Stimulated activated naive CD8-positive, alpha-beta T cell treated with anti-CD3 and anti-CD28 coated beads, Interleukin-15, Interleukin-2, amounts not matched to agents 100 U/mL and 50 U/mL, for 24 hours (primary cell): ENCODE measurements around the gene CCL26.

ENCODE experiments used
- ATAC-seq: fragments of 150-1000 bp; cut with Tn5 transposase; one replicate; pipeline ENCODE4 v1.10.0; 2021
- DNase-seq: peaks from one replicate; pipeline ENCODE4 v3.0.0; 2021

CCL26 gene, protein sequence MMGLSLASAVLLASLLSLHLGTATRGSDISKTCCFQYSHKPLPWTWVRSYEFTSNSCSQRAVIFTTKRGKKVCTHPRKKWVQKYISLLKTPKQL

DNA sequence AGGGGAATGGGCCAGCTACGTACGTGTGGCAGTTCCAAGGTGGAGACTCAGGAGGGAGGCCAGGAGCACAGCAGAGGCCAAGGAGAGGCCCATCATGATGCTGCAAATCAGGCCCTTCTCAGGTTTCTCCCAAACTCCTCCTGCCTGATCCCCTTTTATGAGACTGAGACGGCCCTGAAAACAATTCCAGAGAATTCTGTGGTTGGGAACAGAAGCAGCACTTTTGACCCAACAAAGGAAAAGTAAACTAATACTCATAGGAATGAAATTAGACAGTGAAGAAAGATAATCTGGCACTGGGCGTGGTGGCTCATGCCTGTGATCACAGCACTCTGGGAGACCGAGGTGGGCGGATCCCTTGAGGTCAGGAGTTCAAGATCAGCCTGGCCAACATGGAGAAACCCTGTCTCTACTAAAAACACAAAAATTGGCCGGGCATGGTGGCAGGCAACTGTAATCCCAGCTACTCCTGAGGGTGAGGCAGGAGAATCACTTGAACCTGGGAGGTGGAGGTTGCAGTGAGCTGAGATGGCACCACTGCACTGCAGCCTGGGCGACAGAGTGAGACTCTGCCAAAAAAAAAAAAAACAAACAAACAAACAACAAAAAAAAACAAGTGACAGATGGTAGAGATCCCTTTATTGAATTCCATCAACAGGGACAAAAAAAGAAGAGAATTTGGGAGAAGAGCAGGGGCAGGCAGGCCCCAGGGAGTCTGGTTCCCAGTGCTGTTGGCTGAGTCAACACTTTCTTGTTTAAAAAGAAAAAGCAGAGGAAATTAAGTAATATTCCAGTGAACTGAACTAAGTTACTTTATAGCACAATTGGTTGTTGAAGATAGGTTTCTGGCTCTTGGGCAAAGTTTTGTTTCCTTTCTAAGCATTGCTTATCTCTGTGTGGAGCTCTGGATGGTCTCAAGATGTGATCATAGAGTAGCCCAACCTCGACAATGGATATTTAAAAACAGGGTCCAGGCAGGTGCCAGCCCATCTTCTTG lies at the start of gene CCL26:
Gene CCL26 (minus strand): TSS at position 131 of the 997 bp plus-strand sequence. CDS start 35 bp downstream, at position 96.
- ATAC-seq: no peak
- no peak for DNase-seq

DNA sequence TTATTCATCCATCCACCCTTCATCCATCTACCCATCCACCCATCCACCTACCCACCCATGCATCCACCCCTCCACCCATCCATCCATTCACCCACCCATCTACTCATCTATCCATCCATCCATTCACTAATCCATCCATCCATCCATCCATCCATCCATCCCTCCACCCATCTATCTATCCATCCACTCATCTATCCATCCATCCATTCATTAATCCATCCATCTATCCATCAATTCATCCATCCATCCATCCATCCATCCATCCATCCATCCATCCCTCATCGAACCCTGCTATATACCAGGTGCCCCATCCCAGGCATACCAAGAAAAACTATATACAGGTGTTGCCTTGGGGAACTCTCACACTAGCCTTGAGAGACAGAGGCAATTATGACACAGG lies 48.7 kb upstream of the CCL26 start:
- ATAC-seq: no peak
- DNase-seq: no peak

DNA sequence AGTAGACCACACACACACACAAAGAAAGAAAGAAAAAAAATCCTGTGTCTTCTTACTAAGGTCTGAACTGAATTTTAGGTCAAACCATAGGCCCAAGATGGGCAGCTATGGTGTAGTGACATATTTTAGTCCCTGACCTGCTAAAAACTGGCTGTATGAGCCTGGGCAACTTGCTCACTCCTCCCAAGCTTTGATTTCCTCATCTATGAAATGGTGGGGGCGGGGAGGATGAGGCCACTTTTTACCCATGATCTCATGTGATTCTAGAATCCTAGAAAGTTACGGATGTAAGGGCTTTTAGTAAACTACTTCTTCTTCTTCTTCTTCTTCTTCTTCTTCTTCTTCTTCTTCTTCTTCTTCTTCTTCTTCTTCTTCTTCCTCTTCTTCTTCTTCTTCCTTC lies 47.7 kb upstream of the CCL26 start:
- DNase-seq (no peak), ATAC-seq (no peak)

DNA sequence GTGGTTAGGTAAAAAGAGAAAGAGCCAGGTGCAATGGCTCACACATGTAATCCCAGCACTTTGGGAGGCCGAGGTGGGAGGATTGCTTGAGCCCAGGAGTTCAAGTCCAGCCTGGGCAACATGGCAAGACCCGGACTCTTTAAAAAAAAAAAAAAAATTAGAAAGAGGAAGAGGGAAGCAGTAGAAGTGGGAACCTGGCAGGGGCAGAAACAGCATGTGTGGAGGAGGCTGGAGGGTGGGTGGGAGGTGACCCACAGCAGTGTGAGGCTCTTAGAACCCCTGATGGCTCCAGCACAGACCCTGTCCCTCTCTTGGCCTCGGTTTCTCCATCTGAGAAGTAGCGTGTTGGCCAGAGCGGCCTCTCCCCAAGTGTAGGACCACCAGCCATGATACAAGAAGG lies 46.5 kb upstream of the CCL26 start:
- no peak for ATAC-seq
- DNase-seq: no peak

DNA sequence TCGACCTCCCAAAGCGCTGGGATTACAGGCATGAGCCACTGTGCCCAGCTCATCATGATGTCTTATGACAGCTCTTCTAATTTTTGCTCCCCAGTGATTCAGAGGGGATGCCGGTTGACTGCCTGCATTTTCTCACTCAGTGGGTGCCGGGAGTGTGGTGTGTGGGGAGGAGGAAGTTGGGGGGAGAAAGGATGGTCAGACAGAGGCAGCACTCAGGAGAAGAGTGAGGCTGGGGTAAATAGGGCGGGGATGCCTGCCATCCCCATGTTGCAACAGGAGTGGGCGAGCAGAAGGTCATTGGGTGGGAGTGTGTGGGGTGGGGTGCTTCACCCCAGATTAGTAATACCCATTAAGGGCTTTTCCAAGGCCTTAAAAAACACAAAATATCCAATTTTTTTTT lies 45.1 kb upstream of the CCL26 start:
- no peak for DNase-seq

DNA sequence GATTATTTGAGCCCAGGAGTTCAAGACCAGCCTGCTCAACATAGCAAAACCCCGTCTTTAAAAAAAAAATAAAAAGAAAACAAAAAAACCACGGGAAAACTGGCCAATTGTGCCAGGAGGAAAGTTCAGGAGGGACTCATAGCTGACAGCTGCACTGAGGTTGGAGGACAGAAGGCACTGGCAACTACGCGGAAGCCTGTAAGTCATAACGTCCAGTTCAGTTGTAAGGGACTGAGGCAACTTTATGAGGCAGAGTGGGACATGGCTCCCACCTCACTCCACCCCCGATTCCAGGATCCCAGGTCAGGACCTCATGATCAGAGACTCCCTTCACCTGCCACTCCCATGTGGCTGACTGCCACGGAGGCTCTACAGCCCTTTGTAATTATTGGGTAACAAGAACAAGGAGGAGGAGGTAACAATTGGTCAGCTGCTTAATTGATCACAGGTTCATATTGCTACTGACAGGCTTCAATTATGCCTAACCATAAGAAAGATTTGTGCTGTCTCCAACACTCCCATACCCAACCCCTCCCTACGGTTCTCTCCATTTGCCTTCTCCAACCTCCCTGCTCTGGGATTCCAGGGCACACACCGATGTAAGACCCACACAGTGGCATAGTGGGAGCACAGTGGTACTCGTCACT lies 43.5 kb upstream of the CCL26 start:
- no peak for DNase-seq
- no peak for ATAC-seq

More for the DNA sequence above, 45.1 kb upstream of the CCL26 start:
- ATAC-seq: no peak

DNA sequence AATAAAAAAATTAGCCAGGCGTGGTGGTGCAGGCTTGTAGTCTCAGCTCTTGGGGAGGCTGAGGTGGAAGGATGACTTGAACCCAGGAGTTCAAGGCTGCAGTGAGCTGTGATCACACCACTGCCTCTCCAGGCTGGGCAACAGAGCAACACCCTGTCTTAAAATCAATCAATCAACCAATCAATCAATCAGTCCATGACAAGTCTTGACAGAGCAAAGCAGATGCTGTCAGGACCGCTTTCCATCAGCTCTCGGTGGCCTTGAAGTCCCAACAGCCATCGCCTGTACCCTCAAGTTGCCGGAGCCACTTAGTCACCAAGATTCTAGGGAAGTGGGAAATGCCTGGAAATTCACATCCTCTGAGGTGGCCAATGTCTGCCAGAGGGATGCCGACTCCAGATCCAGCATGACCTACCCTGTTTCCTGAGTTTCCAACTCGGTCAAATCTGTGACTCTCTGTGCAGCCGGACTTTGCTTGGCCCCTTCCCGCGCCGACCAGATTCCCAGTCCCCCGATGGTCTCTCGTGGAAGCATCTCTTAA lies 42.5 kb upstream of the CCL26 start:
- DNase-seq: no peak
- no peak for ATAC-seq

DNA sequence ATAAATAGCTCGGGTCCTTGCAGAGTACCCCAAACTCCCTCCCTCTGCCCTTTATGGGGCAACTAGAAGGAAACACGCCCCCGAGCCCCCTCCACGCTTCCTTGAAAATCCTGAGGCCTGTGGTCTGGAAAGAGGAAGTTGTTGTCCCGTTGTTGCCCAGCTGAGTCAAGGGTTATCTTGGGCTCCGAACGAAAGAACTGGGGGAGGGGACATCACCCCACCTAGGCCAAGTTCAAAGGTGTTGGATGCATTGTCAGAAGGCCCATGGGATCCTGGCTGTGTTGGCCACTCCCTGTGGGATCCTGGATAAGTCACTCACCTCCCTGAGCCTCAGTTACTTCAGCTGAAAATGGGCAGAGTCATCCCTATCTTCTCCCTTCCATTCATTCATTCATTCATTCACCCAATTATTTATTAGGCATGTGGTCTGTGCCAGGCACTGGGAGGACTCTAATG lies 41.8 kb upstream of the CCL26 start, which contains the start of gene CCL24:
Gene CCL24 (minus strand): TSS at position 26 of the 456 bp plus-strand sequence. CDS start 91 bp downstream, outside the sequence.
- no peak for ATAC-seq
- no peak for DNase-seq

DNA sequence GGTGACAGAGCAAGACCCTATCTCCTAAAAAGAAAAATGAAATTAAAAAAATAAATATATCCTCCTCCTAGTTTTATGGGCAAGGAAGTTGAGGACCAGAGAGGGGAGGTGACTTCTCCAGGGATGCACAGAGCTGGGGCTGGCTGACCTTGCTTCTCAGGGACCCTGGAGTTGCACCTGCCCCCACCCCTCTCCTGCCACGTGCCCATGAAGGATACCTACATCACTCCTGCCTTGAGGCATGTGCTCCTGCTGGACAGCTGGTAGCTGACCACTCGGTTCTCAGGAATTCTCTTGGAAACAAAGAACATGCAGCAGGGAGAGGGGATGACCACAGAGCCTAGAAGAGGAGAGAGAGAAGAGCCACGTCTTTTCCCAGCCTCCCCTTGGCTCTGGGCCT lies 41.1 kb upstream of the CCL26 start:
- DNase-seq: no peak

DNA sequence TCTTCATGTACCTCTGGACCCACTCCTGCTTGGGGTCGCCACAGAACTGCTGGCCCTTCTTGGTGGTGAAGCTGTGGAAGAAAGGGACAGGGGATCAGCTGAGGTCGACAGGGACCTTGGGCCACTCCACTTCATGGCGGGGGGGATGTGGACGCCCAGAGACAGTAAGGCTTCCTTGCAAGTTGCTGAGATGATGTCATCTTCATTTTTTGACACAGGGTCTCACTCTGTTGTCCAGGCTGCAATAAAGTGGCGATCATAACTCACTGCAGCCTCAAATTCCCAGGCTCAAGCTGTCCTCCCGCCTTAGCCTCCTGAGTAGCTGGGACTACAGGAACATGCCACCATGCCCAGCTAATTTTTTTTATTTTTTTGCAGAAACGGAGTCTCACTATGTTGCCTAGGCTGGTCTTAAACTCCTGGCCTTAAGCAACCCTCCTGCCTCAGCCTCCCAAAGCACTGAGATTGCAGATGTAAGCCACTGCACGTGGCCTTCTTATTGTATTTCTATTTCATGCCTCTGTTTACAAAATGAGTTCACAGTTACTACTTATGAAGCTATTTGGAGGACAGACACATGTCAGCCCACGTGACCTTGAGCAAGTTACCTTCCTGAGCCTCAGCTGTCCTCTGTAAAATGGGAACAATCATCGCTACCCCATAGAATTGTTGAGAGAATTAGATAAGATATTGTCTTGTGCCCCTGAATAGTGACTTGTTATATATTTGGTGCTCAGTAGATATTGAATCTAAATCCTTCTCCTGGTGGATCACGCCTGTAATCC lies 40.1 kb upstream of the CCL26 start:
- DNase-seq (no peak), ATAC-seq (no peak)

More for the DNA sequence above, 41.1 kb upstream of the CCL26 start:
- no peak for ATAC-seq

DNA sequence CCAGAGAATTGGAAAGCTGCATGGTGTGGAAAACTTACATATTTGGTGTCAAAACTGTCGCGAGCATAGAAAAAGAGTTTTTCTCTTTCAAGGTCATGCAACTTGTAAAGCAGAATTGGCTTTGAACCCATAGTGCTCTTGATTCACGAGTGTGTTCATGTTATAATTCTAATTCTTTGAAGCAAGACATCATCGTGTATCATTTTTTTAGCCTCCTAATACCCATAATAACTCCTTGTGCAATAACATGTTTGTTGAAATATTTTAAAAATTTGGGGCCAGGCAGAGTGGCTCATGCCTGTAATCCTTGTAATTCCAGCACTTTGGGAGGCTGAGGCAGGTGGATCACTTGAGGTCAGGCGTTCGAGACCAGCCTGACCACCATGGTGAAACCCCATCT lies 37.4 kb upstream of the CCL26 start:
- no peak for DNase-seq

DNA sequence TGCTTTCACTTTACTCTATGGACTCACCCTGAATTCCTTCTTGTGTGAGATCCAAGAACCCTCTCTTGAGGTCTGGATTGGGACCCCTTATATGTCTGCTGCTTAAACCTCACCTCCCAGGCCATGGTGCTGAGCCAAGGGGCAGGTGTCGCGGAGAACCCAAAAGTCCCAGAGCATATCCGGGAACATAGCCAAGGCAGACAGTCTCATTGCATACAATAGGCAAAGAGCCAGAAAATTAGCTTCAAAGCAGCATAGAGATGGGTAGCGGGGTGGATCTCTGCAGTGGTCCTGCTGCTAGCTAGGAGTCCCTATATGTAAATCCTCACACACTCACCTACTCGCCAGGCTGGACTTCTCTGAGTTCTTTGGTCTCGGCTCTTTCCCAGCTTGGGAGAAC lies 36.1 kb upstream of the CCL26 start:
- DNase-seq (no peak), ATAC-seq (no peak)

More for the DNA sequence above, 37.4 kb upstream of the CCL26 start:
- no peak for ATAC-seq

DNA sequence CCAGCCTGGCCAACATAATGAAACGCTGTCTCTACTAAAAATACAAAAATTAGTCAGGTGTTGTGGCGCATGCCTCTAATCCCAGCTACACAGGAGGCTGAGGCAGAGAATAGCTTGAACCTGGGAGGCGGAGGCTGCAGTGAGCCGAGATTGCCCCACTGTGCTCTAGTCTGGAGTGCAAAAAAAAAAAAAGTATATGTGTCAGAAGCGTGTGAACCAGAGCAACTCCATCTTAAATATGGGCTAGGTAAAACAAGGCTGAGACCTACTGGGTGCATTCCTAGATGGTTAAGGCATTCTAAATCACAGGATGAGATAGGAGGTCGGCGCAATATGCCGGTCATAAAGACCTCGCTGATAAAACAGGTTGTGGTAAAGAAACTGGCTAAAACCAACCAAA lies 35.4 kb upstream of the CCL26 start:
- ATAC-seq: no peak
- DNase-seq: no peak

DNA sequence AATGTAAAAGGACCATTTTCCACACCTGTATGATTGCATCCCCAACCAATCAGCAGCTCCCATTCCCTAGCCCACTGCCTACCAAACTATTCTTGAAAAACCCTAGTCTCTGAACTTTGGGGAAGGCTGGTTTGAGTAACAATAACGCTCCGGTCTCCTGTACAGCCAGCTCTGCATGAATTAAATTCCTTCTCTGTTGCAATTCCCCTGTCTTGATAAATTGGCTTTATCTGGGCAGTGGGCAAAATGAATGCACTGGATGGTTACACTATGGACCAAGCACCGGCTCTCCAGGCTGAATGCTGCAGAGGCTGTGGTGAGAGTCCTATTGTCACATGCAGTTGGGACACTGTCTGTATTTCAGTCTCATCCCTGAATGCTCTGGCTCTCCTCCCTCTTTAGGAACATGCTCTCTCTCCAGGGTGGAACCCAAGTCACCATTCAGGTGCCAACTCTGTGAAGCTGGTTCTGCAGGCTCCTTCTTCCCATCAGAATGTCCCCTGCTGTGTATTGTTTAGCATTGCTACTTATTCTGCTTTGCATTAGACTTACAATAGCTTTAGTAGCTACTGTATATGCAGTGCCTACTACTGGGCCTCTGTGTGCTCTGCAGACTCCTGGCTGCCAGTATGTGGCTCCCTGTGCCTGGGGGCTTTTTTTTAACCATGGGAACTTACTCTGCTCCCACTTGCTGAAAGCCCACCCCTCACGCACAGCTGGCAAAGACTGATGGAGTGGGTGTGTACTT lies 34.7 kb upstream of the CCL26 start:
- no peak for ATAC-seq
- DNase-seq: no peak

DNA sequence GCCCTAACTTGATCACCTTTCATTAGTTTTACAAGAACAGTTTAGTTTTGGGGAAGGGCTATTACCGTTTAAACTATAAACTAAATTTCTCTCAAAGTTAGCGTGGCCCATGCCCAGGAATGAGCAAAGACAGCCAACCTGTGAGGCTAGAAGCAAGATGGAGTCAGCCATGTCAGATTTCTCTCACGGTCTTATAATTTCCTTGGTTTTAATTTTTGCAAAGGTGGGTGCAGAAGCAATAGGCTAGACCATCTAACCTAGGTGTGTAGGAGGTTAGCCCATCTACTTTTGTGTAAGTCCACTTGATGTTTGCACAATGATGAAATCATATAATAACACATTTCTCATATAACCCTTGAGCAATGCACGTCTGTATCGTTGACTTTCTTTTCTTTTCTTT lies 32.7 kb upstream of the CCL26 start:
- ATAC-seq: no peak

DNA sequence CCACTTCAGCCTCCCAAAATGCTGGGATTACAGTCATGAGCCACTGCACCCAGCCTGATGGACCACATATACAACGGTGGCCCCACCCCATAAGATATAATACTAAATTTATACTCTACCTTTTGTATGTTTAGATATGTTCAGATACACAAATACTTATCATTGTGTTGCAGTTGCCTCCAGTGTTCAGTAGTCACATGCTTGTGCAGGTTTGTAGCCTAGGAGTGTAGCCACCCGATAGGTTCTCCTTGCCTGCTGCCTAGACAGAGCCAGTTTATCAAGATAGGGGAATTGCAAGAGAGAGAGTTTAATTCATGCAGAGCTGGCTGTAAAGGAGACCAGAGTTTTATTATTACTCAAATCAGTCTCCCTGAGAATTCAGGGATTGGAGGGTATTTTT lies 32.0 kb upstream of the CCL26 start:
- DNase-seq: no peak

More for the DNA sequence above, 32.7 kb upstream of the CCL26 start:
- DNase-seq: no peak

DNA sequence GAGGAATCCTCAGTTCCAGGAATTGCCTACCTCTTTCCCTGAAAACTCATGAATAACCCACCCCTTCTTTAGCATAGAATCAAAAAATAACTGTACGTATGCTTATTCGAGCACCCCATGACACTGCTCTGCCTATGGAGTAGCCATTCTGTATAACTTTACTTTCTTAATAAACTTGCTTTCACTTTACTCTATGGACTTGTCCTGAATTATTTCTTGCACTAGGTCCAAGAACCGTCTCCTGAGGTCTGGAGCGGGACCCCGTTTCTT lies 30.5 kb upstream of the CCL26 start:
- ATAC-seq (no peak), DNase-seq (no peak)

More for the DNA sequence above, 32.0 kb upstream of the CCL26 start:
- ATAC-seq: no peak

DNA sequence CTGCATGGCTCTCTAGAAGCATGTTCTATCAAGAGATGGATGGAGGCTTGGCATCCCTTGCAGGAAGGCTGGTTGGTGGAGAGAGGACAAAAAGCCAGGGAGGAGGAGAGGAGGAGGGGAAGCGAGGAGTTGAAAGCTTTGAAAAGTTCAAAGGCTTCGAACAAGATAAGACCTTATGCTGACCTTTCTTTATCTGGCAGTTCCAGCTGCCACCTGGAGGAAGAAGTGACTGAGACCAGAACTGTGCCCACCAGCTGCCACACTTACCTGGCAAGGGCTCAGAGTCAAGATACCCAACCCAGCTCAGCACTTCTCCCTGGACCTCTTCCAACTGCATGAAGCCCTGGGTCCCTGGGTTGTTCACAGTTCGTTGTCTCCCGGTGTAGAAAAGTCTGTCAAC lies 26.8 kb upstream of the CCL26 start:
- no peak for ATAC-seq
- no peak for DNase-seq

DNA sequence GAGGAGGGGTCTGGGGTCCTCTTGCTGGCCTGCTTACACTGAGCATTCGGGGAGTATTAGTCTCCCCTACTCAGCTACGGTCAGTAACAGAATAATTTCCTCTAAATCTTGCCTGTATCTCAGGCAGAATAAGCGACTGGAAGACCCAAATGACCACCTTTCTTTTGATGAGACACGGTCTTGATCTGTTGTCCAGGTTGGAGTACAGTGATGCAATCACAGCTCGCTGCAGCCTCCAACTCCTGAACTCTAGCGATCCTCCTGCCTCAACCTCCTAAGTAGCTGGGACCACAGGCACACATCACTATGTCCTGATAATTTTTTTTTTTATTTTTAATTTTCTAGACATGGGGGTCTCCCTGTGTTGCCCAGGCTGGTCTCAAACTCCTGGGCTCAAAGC lies 24.4 kb upstream of the CCL26 start:
- DNase-seq: no peak

DNA sequence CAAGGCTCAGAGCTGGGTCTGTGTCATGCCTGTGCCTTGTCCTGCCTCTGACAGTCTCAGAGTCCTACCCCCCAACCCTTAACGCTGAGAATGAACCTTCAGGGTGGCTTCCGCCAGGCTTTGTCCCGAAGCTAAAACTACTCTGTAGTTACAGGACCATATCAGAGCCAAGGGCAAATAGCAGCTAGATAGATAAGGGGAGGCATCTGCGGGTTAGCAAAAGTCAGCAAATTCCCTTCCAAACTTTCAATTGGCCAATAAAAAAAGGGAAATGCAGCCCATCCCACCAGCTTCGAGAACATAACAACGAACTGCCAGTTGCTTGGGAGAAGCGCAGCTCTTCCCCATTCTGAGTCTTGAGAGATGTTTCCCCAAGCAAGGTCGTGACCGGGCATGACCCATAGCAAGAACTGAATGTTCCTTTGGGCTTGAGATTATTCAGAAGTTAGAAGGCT lies 23.8 kb upstream of the CCL26 start:
- DNase-seq (no peak), ATAC-seq (no peak)

More for the DNA sequence above, 24.4 kb upstream of the CCL26 start:
- no peak for ATAC-seq

DNA sequence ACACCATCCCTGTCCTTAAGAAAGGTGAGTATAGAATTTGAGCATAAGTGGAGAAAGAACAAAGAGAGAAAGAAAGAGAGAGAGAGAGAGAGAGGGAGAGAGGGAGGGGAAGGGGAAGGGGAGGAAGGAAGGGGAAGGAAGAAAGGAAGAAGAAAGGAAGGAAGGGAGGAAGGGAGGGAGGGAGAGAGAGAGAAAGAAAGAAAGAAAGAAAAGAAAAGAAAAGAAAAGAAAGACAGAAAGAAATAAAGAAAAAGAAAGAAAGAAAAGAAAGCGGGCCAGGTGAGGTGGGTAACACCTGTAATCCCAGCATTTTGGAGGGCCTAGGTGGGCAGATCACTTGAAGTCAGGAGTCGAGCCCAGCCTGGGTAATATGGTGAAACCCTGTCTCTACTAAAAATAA lies 21.7 kb upstream of the CCL26 start:
- DNase-seq: no peak
- ATAC-seq: no peak
